ENCODE data around the gene KRCC1.
"Not testable (repeated sequence)": the region's sequence is repeated elsewhere in the genome, so short reads cannot be mapped to it uniquely, and the experiment has no call there.

The KRCC1 gene

GRCh38 chr2:88042476-88042875 is 13.1 kb downstream of the KRCC1 start:
- no peaks in the 10 kb centered on the region for H3K4me1 Mint-ChIP-seq

GRCh38 chr2:88038263-88039105 is 17.1 kb downstream of the KRCC1 start:
- H3K4me1 Mint-ChIP-seq, result no peaks in the 10 kb centered on the region

More at GRCh38 chr2:88042476-88042875, 13.1 kb downstream of the KRCC1 start:
- Mint-ChIP-seq H3K27ac (no peak overlapping the region), H3K27me3 (no peaks in the 10 kb centered on the region), H3K4me3 (no peak overlapping the region), H3K36me3 (peaks cover 39% of the 10 kb centered on the region), H3K9me3 (no peaks in the 10 kb centered on the region)
- DNase-seq, result no peak
- CTCF ChIA-PET, result no interaction called here

GRCh38 chr2:88036606-88037005 is 19.0 kb downstream of the KRCC1 start:
- CTCF ChIA-PET, result no interaction called here
- H3K36me3 Mint-ChIP-seq, result peaks cover 63% of the 10 kb centered on the region
- H3K4me1 Mint-ChIP-seq, result no peaks in the 10 kb centered on the region

More at GRCh38 chr2:88038263-88039105, 17.1 kb downstream of the KRCC1 start:
- H3K36me3 Mint-ChIP-seq, result peaks cover 60% of the 10 kb centered on the region
- CTCF ChIA-PET, result interaction anchor here (0.6 kb wide), 1 partner anchor 38 kb away, joined by 5 read pairs; no protein-coding TSS in a partner anchor
- no peak overlapping the region for H3K27ac Mint-ChIP-seq
- H3K4me3 Mint-ChIP-seq, result no peak overlapping the region
- DNase-seq, result no peak
- H3K27me3 Mint-ChIP-seq, result no peaks in the 10 kb centered on the region
- H3K9me3 Mint-ChIP-seq, result peaks cover 4% of the 10 kb centered on the region

GRCh38 chr2:88036182-88036581 is 19.4 kb downstream of the KRCC1 start:
- Mint-ChIP-seq H3K4me1 (no peaks in the 10 kb centered on the region), H3K9me3 (peaks cover 4% of the 10 kb centered on the region), H3K36me3 (peaks cover 63% of the 10 kb centered on the region), H3K27ac (no peak overlapping the region), H3K4me3 (no peak overlapping the region), H3K27me3 (no peaks in the 10 kb centered on the region)
- no peak for DNase-seq
- CTCF ChIA-PET, result no interaction called here

More at GRCh38 chr2:88036606-88037005, 19.0 kb downstream of the KRCC1 start:
- Mint-ChIP-seq H3K4me3 (no peak overlapping the region), H3K9me3 (peaks cover 4% of the 10 kb centered on the region), H3K27ac (no peak overlapping the region), H3K27me3 (no peaks in the 10 kb centered on the region)
- DNase-seq, result no peak

- CTCF ChIA-PET, result interaction anchor here (0.6 kb wide), 1 partner anchor 16 kb away, joined by 3 read pairs; no protein-coding TSS in a partner anchor
- no peak overlapping the region for H3K27ac Mint-ChIP-seq
- DNase-seq, result no peak
- H3K4me3 Mint-ChIP-seq, result no peak overlapping the region
- H3K27me3 Mint-ChIP-seq, result no peaks in the 10 kb centered on the region
- H3K4me1 Mint-ChIP-seq, result peaks cover 14% of the 10 kb centered on the region
- H3K9me3 Mint-ChIP-seq, result peaks cover 4% of the 10 kb centered on the region
- H3K36me3 Mint-ChIP-seq, result peaks cover 58% of the 10 kb centered on the region
Observed at GRCh38 chr2:88032070-88032702, 23.4 kb downstream of the KRCC1 start.

- no peaks in the 10 kb centered on the region for H3K9me3 Mint-ChIP-seq
- peak overlapping the region; percentile 93 for H3K27ac Mint-ChIP-seq
- H3K4me1 Mint-ChIP-seq, result peaks cover 23% of the 10 kb centered on the region
- CTCF ChIA-PET, result interaction anchor here (0.8 kb wide), 1 partner anchor 33 kb away, joined by 4 read pairs; no protein-coding TSS in a partner anchor
- no peaks in the 10 kb centered on the region for H3K27me3 Mint-ChIP-seq
- no peak overlapping the region for H3K4me3 Mint-ChIP-seq
- DNase-seq, result no peak
- peaks cover 49% of the 10 kb centered on the region for H3K36me3 Mint-ChIP-seq
Observed at GRCh38 chr2:88028931-88029330, 26.7 kb downstream of the KRCC1 start.

- H3K4me1 Mint-ChIP-seq, result peaks cover 23% of the 10 kb centered on the region
- H3K4me3 Mint-ChIP-seq, result peak overlapping the region; percentile 51
- no peaks in the 10 kb centered on the region for H3K9me3 Mint-ChIP-seq
- CTCF ChIA-PET, result interaction anchor here (0.7 kb wide), 1 partner anchor 11 kb away, joined by 4 read pairs; the partner anchor contains the start of gene RNU2-63P
- H3K27ac Mint-ChIP-seq, result peak overlapping the region; percentile 93
- DNase-seq, result no peak
- peaks cover 50% of the 10 kb centered on the region for H3K36me3 Mint-ChIP-seq
- H3K27me3 Mint-ChIP-seq, result no peaks in the 10 kb centered on the region
Observed at GRCh38 chr2:88027697-88028389, 27.7 kb downstream of the KRCC1 start.

GRCh38 chr2:88024509-88024908 is 31.1 kb downstream of the KRCC1 start:
- Mint-ChIP-seq H3K27me3 (no peaks in the 10 kb centered on the region), H3K9me3 (no peaks in the 10 kb centered on the region), H3K36me3 (peaks cover 42% of the 10 kb centered on the region), H3K27ac (no peak overlapping the region), H3K4me3 (no peak overlapping the region), H3K4me1 (peaks cover 23% of the 10 kb centered on the region)
- DNase-seq, result no peak
- CTCF ChIA-PET, result interaction anchor here (1.6 kb wide), 1 partner anchor 23 kb away, joined by 4 read pairs; no protein-coding TSS in a partner anchor

- peaks cover 6% of the 10 kb centered on the region for H3K9me3 Mint-ChIP-seq
- peaks cover 17% of the 10 kb centered on the region for H3K4me1 Mint-ChIP-seq
- no peak overlapping the region for H3K27ac Mint-ChIP-seq
- H3K27me3 Mint-ChIP-seq, result peaks cover 4% of the 10 kb centered on the region
- H3K4me3 Mint-ChIP-seq, result no peak overlapping the region
- peaks cover 25% of the 10 kb centered on the region for H3K36me3 Mint-ChIP-seq
- CTCF ChIA-PET, result no interaction called here
- no peak for DNase-seq
Observed at GRCh38 chr2:88022669-88022921, 33.0 kb downstream of the KRCC1 start.

GRCh38 chr2:88019985-88020384 is 35.6 kb downstream of the KRCC1 start:
- peaks cover 10% of the 10 kb centered on the region for H3K36me3 Mint-ChIP-seq
- no peak overlapping the region for H3K4me3 Mint-ChIP-seq
- H3K9me3 Mint-ChIP-seq, result peaks cover 6% of the 10 kb centered on the region
- H3K27me3 Mint-ChIP-seq, result peaks cover 4% of the 10 kb centered on the region
- CTCF ChIA-PET, result interaction anchor here (1.2 kb wide), 1 partner anchor 11 kb away, joined by 3 read pairs; no protein-coding TSS in a partner anchor
- H3K27ac Mint-ChIP-seq, result no peak overlapping the region
- no peak for DNase-seq
- peaks cover 24% of the 10 kb centered on the region for H3K4me1 Mint-ChIP-seq

GRCh38 chr2:88018909-88019308 is 36.7 kb downstream of the KRCC1 start:
- H3K27me3 Mint-ChIP-seq, result peaks cover 4% of the 10 kb centered on the region
- H3K4me3 Mint-ChIP-seq, result no peak overlapping the region
- DNase-seq, result no peak
- peaks cover 26% of the 10 kb centered on the region for H3K4me1 Mint-ChIP-seq
- CTCF ChIA-PET, result no interaction called here
- peaks cover 10% of the 10 kb centered on the region for H3K36me3 Mint-ChIP-seq
- no peak overlapping the region for H3K27ac Mint-ChIP-seq
- peaks cover 6% of the 10 kb centered on the region for H3K9me3 Mint-ChIP-seq

- H3K4me1 Mint-ChIP-seq, result peaks cover 26% of the 10 kb centered on the region
- H3K36me3 Mint-ChIP-seq, H3K9me3 Mint-ChIP-seq, DNase-seq, H3K27me3 Mint-ChIP-seq: not testable (repeated sequence)
- CTCF ChIA-PET, result interaction anchor here (0.6 kb wide), 1 partner anchor 174 kb away, joined by 3 read pairs; no protein-coding TSS in a partner anchor
- H3K27ac Mint-ChIP-seq, result peak overlapping the region; percentile 45
- peak overlapping the region; percentile 92 for H3K4me3 Mint-ChIP-seq
Observed at GRCh38 chr2:88018077-88018805, 37.3 kb downstream of the KRCC1 start.

- Mint-ChIP-seq H3K4me3 (peak overlapping the region; percentile 92), H3K4me1 (peaks cover 28% of the 10 kb centered on the region), H3K27ac (peak overlapping the region; percentile 97)
- not testable (repeated sequence) for H3K36me3 Mint-ChIP-seq, H3K9me3 Mint-ChIP-seq, H3K27me3 Mint-ChIP-seq, DNase-seq
- CTCF ChIA-PET, result interaction anchor here (0.6 kb wide), 1 partner anchor 174 kb away, joined by 3 read pairs; no protein-coding TSS in a partner anchor
Observed at GRCh38 chr2:88017780-88018038, 37.9 kb downstream of the KRCC1 start.
